Thyroid gland (tissue), 4 donors: ENCODE measurements around the gene WDR86.

Source experiments
- POLR2A ChIP-seq, 2 donors: fragments of 450-650 bp; IDR thresholded peaks; one replicate each; pipeline ENCODE4 v1.6.1; 2017; ENCODE audit warnings: antibody characterized with exemption in 2 of 2, mild to moderate bottlenecking in 2 of 2, moderate library complexity in 1 of 2
- TF ChIP-seq, protein P1 (sequence below), 6 experiments: fragments of 200-600 bp in 3 of 6; fragments of 450-650 bp in 3 of 6; sonication (generic) in 3 of 6; IDR thresholded peaks; one replicate each; pipeline ENCODE4 v1.5.1; 2016 to 2019; ENCODE audit warnings: antibody characterized with exemption in 6 of 6, mild to moderate bottlenecking in 2 of 6, inconsistent platforms in 1 of 6, moderate library complexity in 1 of 6

DNA sequence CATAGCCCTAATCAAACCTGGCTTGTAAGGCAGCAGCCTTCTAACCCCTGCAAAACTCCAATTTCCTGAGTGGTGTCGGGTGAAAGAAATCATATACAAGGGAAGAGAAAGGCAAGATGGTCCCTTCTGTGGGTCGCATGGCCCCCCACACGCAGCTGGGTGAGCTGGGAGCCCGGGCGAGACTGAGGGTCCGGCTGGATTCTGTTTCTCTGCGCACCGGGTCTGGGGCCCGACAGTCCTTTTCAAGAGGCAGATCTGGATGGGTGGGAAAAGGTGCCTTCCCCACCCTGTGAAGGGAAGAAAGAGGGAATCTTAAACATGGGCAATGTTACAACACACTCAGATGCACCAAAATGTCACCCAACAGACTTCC is 18.5 kb downstream of the WDR86 start:
- TF ChIP-seq POLR2A (IDR thresholded peaks at IDR 0.05), result no peak
- TF ChIP-seq, protein P1, sequence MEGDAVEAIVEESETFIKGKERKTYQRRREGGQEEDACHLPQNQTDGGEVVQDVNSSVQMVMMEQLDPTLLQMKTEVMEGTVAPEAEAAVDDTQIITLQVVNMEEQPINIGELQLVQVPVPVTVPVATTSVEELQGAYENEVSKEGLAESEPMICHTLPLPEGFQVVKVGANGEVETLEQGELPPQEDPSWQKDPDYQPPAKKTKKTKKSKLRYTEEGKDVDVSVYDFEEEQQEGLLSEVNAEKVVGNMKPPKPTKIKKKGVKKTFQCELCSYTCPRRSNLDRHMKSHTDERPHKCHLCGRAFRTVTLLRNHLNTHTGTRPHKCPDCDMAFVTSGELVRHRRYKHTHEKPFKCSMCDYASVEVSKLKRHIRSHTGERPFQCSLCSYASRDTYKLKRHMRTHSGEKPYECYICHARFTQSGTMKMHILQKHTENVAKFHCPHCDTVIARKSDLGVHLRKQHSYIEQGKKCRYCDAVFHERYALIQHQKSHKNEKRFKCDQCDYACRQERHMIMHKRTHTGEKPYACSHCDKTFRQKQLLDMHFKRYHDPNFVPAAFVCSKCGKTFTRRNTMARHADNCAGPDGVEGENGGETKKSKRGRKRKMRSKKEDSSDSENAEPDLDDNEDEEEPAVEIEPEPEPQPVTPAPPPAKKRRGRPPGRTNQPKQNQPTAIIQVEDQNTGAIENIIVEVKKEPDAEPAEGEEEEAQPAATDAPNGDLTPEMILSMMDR (IDR thresholded peaks at IDR 0.05), result no peak
